Thyroid gland (tissue), 4 donors: Measurements from ENCODE around the gene LRRC28. TPM values are rescaled to one million over a fixed set of nuclear protein-coding genes. Genes with fewer than 3 reads are reported as not detected.
"Not testable (repeated sequence)": the region's sequence is repeated elsewhere in the genome, so short reads cannot be mapped to it uniquely, and the experiment has no call there.

Source experiments
- DNase-seq, 2 donors: peaks; one replicate each; pipeline ENCODE4 v3.0.0-alpha.2; 2019
- H3K27ac ChIP-seq, 3 donors: fragments of 200-600 bp; sonication (generic); 1 replicate in 2 of 3; 2 replicates in 1 of 3; pipeline ENCODE4 v1.5.1; 2016 to 2019; ENCODE audit warnings: mild to moderate bottlenecking in 1 of 3, moderate library complexity in 1 of 3
- H3K27me3 ChIP-seq: fragments of 200-600 bp; sonication (generic); one replicate; pipeline ENCODE4 v1.5.1; 2019
- H3K36me3 ChIP-seq, 2 donors: fragments of 200-600 bp; sonication (generic); one replicate each; pipeline ENCODE4 v1.5.1; 2016 to 2019
- H3K4me1 ChIP-seq, 2 donors: fragments of 200-600 bp; sonication (generic); one replicate each; pipeline ENCODE4 v1.5.1; 2017 to 2019
- H3K4me3 ChIP-seq, 3 donors: fragments of 200-600 bp; sonication (generic); replicated peaks in 1 of 3; 1 replicate in 2 of 3; 2 replicates in 1 of 3; pipeline ENCODE4 v1.5.1; 2016; ENCODE audit warnings: mild to moderate bottlenecking in 1 of 3
- H3K9me3 ChIP-seq: fragments of 200-600 bp; sonication (generic); one replicate; pipeline ENCODE4 v1.5.1; 2017
- CTCF ChIP-seq, 6 experiments: fragments of 200-600 bp in 3 of 6; fragments of 450-650 bp in 3 of 6; sonication (generic) in 3 of 6; IDR thresholded peaks; one replicate each; pipeline ENCODE4 v1.5.1; 2016 to 2019; ENCODE audit warnings: antibody characterized with exemption in 6 of 6, mild to moderate bottlenecking in 2 of 6, inconsistent platforms in 1 of 6, moderate library complexity in 1 of 6
- POLR2A ChIP-seq, 2 donors: fragments of 450-650 bp; IDR thresholded peaks; one replicate each; pipeline ENCODE4 v1.6.1; 2017; ENCODE audit warnings: antibody characterized with exemption in 2 of 2, mild to moderate bottlenecking in 2 of 2, moderate library complexity in 1 of 2
- WGBS, 2 donors: methylation state at CpG; one replicate each; pipeline ENCODE4 v1.1.5; 2017; 5-methylcytosine and 5-hydroxymethylcytosine counted together
- intact Hi-C: fragments of 100-400 bp; cut with DNase I; formaldehyde crosslinking; loops from one replicate; pipeline ENCODE4 v1.15.1; 2023
- total RNA-seq, 4 donors: library from RNA; depleted of rRNA; stranded (reverse); fragments of >200 nt; gene quantifications; one replicate each; pipeline ENCODE4 v1.2.3, GENCODE V29; 2016

LRRC28 gene
- total RNA-seq, 4 donors from 2014 or later, result 36.1 to 51.6 (median 44.8) TPM

- H3K27me3 ChIP-seq, result no peaks in the 10 kb centered on the region
- 78 to 85% methylated on average over 5 of the region's 5 CpGs for WGBS, 2 donors
- no peak overlapping the region for H3K4me3 ChIP-seq
- intact Hi-C loops, result no loop called here
- no peaks in the 10 kb centered on the region for H3K9me3 ChIP-seq
- H3K4me1 ChIP-seq, result no peaks in the 10 kb centered on the region
- no peak for TF ChIP-seq CTCF (IDR thresholded peaks at IDR 0.05)
- no peak for TF ChIP-seq POLR2A (IDR thresholded peaks at IDR 0.05)
- H3K36me3 ChIP-seq, result no peaks in the 10 kb centered on the region
- no peak for DNase-seq
- no peak overlapping the region for H3K27ac ChIP-seq
Observed at GRCh38 chr15:99399061-99399460, 147.8 kb downstream of the LRRC28 start.

- Histone ChIP-seq H3K4me3 (no peak overlapping the region), H3K4me1 (no peaks in the 10 kb centered on the region), H3K9me3 (no peaks in the 10 kb centered on the region), H3K27me3 (no peaks in the 10 kb centered on the region), H3K27ac (no peak overlapping the region), H3K36me3 (no peaks in the 10 kb centered on the region)
- WGBS, 2 donors, result 92 to 95% methylated on average over 4 of the region's 4 CpGs
- TF ChIP-seq CTCF (IDR thresholded peaks at IDR 0.05) (no peak), POLR2A (IDR thresholded peaks at IDR 0.05) (no peak)
- no peak for DNase-seq
- intact Hi-C loops, result no loop called here
Observed at GRCh38 chr15:99399618-99400017, 148.3 kb downstream of the LRRC28 start.

- H3K4me3 ChIP-seq, DNase-seq, H3K9me3 ChIP-seq, H3K36me3 ChIP-seq, H3K4me1 ChIP-seq, H3K27ac ChIP-seq, intact Hi-C loops, H3K27me3 ChIP-seq: not testable (repeated sequence)
- WGBS, 2 donors, result 86 to 92% methylated on average over 4 of the region's 4 CpGs
Observed at GRCh38 chr15:99401216-99401615, 149.9 kb downstream of the LRRC28 start.

- H3K4me1 ChIP-seq, result no peaks in the 10 kb centered on the region
- H3K27me3 ChIP-seq, result no peaks in the 10 kb centered on the region
- intact Hi-C loops, result no loop called here
- no peak overlapping the region for H3K4me3 ChIP-seq
- no peak overlapping the region for H3K27ac ChIP-seq
- H3K36me3 ChIP-seq, result no peaks in the 10 kb centered on the region
- TF ChIP-seq CTCF (IDR thresholded peaks at IDR 0.05) (no peak), POLR2A (IDR thresholded peaks at IDR 0.05) (no peak)
- 73 to 76% methylated on average over 13 of the region's 13 CpGs for WGBS, 2 donors
- no peaks in the 10 kb centered on the region for H3K9me3 ChIP-seq
- no peak for DNase-seq
Observed at GRCh38 chr15:99402014-99402729, 150.9 kb downstream of the LRRC28 start.

GRCh38 chr15:99403597-99403996, 152.3 kb downstream of the LRRC28 start:
- intact Hi-C loops, result no loop called here
- DNase-seq, result no peak
- Histone ChIP-seq H3K27me3 (no peaks in the 10 kb centered on the region), H3K4me3 (no peak overlapping the region), H3K9me3 (no peaks in the 10 kb centered on the region), H3K36me3 (no peaks in the 10 kb centered on the region), H3K4me1 (peaks cover 0 to 5% of the 10 kb centered on the region in 2 donors), H3K27ac (no peak overlapping the region)
- WGBS, 2 donors, result 89 to 91% methylated on average over 10 to 11 of the region's 11 CpGs
- no peak for TF ChIP-seq CTCF (IDR thresholded peaks at IDR 0.05)
- TF ChIP-seq POLR2A (IDR thresholded peaks at IDR 0.05), result no peak
